Endodermal cell (in vitro differentiated cells): ENCODE data around the gene PRUNE1. TPM values are rescaled to one million over a fixed set of nuclear protein-coding genes. Genes with fewer than 3 reads are reported as not detected.

Experiments
- DNase-seq: peaks from one replicate; pipeline ENCODE4 v3.0.0-alpha.2; 2017
- H3K27ac ChIP-seq: 2 replicates; pipeline ENCODE4 v1.5.1; 2013; ENCODE audit warnings: mild to moderate bottlenecking, low read depth, low read length, moderate library complexity
- H3K27me3 ChIP-seq: 2 replicates; pipeline ENCODE4 v1.6.1; 2013; ENCODE audit warnings: mild to moderate bottlenecking, low read length, moderate library complexity; ENCODE audit not compliant: insufficient read depth, control insufficient read depth, poor library complexity, severe bottlenecking
- H3K36me3 ChIP-seq: 2 replicates; pipeline ENCODE4 v1.7.0; 2013; ENCODE audit warnings: mild to moderate bottlenecking, low read length, moderate library complexity; ENCODE audit not compliant: control insufficient read depth, insufficient read depth
- H3K4me1 ChIP-seq: one replicate; pipeline ENCODE4 v1.7.0; 2013; ENCODE audit warnings: low read length; ENCODE audit not compliant: control insufficient read depth, insufficient read depth
- H3K4me3 ChIP-seq: 2 replicates; pipeline ENCODE4 v1.5.1; 2013; ENCODE audit warnings: mild to moderate bottlenecking, low read length, moderate library complexity
- H3K9ac ChIP-seq: 2 replicates; pipeline ENCODE4 v1.6.1; 2013; ENCODE audit warnings: mild to moderate bottlenecking, low read length, moderate library complexity; ENCODE audit not compliant: poor library complexity, severe bottlenecking; ENCODE audit errors: extremely low read depth
- H3K9me3 ChIP-seq: 2 replicates; pipeline ENCODE4 v1.6.1; 2013; ENCODE audit warnings: mild to moderate bottlenecking, low read length, moderate library complexity; ENCODE audit not compliant: control insufficient read depth
- H3K27ac Mint-ChIP-seq: 2 replicates; pipeline ENCODE4 v1.8.0; 2020; ENCODE audit warnings: mixed read lengths
- H3K27me3 Mint-ChIP-seq: 2 replicates; pipeline ENCODE4 v1.8.0; 2021; ENCODE audit warnings: mild to moderate bottlenecking, mixed read lengths; ENCODE audit not compliant: insufficient read depth
- H3K36me3 Mint-ChIP-seq: 2 replicates; pipeline ENCODE4 v1.8.0; 2020; ENCODE audit warnings: low read depth, mixed read lengths
- H3K4me1 Mint-ChIP-seq: 2 replicates; pipeline ENCODE4 v1.8.0; 2020; ENCODE audit warnings: mixed read lengths
- H3K4me3 Mint-ChIP-seq: 2 replicates; pipeline ENCODE4 v1.8.0; 2020; ENCODE audit warnings: mild to moderate bottlenecking, moderate library complexity, mixed read lengths
- H3K9me3 Mint-ChIP-seq: 2 replicates; pipeline ENCODE4 v1.8.0; 2020; ENCODE audit warnings: mild to moderate bottlenecking, mixed read lengths
- WGBS, 2 experiments: methylation state at CpG; one replicate each; pipeline versions ENCODE4 v1.1.5 to v1.1.7; 2013; ENCODE audit warnings: missing lambda C conversion rate in 2 of 2, mixed read lengths in 1 of 2; ENCODE audit not compliant: insufficient coverage in 1 of 2, insufficient read length in 1 of 2; 5-methylcytosine and 5-hydroxymethylcytosine counted together
- total RNA-seq, 2 donors: library from RNA; stranded (reverse); fragmentation: NEBNext Ultra II Directional in 1 of 2; extraction: Animal tissue kit (Norgen Biotek cat#: 25700) in 1 of 2; gene quantifications; 2 replicates in 1 of 2; 3 replicates in 1 of 2; pipeline ENCODE4 v1.2.1, GENCODE V29; 2021
- TF ChIP-seq, protein P1 (sequence below): fragments of 200-600 bp; sonication (generic); conservative IDR thresholded peaks from 2 replicates; pipeline ENCODE4 v1.5.0; 2021; ENCODE audit warnings: antibody characterized with exemption, mild to moderate bottlenecking

PRUNE1 gene
- total RNA-seq, 2 donors from 2014 or later, result 23.8 to 29.3 TPM

GRCh38 chr1:151050051-151050688 is 41.9 kb downstream of the PRUNE1 start:
- Mint-ChIP-seq H3K4me3 (no peak overlapping the region), H3K27ac (no peak overlapping the region), H3K9me3 (no peaks in the 10 kb centered on the region), H3K27me3 (no peaks in the 10 kb centered on the region), H3K4me1 (peaks cover 18% of the 10 kb centered on the region), H3K36me3 (peaks cover 40% of the 10 kb centered on the region)
- no peaks in the 10 kb centered on the region for H3K9me3 ChIP-seq
- 93 to 100% methylated on average over 1 to 2 of the region's 2 CpGs for WGBS, 2 experiments
- no peaks in the 10 kb centered on the region for H3K27me3 ChIP-seq
- H3K4me1 ChIP-seq, result no peaks in the 10 kb centered on the region
- H3K36me3 ChIP-seq, result peaks cover 42% of the 10 kb centered on the region
- TF ChIP-seq, protein P1, sequence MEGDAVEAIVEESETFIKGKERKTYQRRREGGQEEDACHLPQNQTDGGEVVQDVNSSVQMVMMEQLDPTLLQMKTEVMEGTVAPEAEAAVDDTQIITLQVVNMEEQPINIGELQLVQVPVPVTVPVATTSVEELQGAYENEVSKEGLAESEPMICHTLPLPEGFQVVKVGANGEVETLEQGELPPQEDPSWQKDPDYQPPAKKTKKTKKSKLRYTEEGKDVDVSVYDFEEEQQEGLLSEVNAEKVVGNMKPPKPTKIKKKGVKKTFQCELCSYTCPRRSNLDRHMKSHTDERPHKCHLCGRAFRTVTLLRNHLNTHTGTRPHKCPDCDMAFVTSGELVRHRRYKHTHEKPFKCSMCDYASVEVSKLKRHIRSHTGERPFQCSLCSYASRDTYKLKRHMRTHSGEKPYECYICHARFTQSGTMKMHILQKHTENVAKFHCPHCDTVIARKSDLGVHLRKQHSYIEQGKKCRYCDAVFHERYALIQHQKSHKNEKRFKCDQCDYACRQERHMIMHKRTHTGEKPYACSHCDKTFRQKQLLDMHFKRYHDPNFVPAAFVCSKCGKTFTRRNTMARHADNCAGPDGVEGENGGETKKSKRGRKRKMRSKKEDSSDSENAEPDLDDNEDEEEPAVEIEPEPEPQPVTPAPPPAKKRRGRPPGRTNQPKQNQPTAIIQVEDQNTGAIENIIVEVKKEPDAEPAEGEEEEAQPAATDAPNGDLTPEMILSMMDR, result no peak
- DNase-seq, result no peak
- H3K4me3 ChIP-seq, result no peak overlapping the region
- no peak overlapping the region for H3K27ac ChIP-seq
- no peak overlapping the region for H3K9ac ChIP-seq

- TF ChIP-seq, protein P1, result no peak
- no peak overlapping the region for H3K27ac ChIP-seq
These were observed 43.2 kb downstream of the PRUNE1 start for GRCh38 chr1:151051356-151052009.

DNA sequence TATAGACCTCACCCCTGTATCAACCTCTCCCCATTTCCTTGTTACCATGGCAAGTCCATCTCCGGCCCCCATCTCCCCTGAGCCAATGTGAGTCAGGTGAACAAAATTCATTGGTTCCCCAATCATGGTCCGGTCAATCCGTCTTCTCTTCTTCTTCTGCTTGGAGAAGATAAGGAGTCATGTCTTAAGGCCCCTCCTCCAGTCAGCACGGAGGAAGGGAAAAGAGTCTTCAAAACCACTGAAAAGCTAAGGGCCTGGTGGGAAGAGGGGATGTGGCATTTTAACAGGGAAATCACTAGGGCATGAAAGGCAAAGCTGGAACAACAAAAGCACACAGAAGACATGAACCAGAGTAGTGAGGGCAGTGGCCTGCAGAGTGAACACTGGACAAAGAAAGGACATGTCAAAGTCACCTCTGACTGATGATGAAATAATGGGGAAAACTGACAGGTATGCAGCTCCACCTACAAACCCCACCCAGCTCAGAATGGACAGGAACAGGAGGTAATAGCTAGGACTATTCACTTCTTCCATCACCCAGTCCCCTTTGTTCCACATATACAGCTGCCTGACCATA is 46.8 kb downstream of the PRUNE1 start:
- Histone ChIP-seq H3K9me3 (no peaks in the 10 kb centered on the region), H3K27me3 (no peaks in the 10 kb centered on the region), H3K27ac (no peak overlapping the region), H3K4me1 (no peaks in the 10 kb centered on the region), H3K4me3 (no peak overlapping the region), H3K9ac (no peak overlapping the region), H3K36me3 (peaks cover 68% of the 10 kb centered on the region)
- no peak overlapping the region for H3K4me3 Mint-ChIP-seq
- H3K27me3 Mint-ChIP-seq, result no peaks in the 10 kb centered on the region
- WGBS, 2 experiments, result 88 to 97% methylated on average over 3 to 4 of the region's 4 CpGs
- H3K9me3 Mint-ChIP-seq, result no peaks in the 10 kb centered on the region
- no peak overlapping the region for H3K27ac Mint-ChIP-seq
- DNase-seq, result no peak
- peaks cover 22% of the 10 kb centered on the region for H3K4me1 Mint-ChIP-seq
- TF ChIP-seq, protein P1, result no peak
- H3K36me3 Mint-ChIP-seq, result peaks cover 64% of the 10 kb centered on the region

More at GRCh38 chr1:151051356-151052009, 43.2 kb downstream of the PRUNE1 start:
- Histone ChIP-seq H3K27me3 (no peaks in the 10 kb centered on the region), H3K9me3 (no peaks in the 10 kb centered on the region), H3K4me3 (no peak overlapping the region), H3K4me1 (no peaks in the 10 kb centered on the region), H3K9ac (no peak overlapping the region), H3K36me3 (peaks cover 55% of the 10 kb centered on the region)
- WGBS, 2 experiments, result 86 to 96% methylated on average over 2 of the region's 2 CpGs
- H3K9me3 Mint-ChIP-seq, result no peaks in the 10 kb centered on the region
- no peaks in the 10 kb centered on the region for H3K27me3 Mint-ChIP-seq
- peaks cover 53% of the 10 kb centered on the region for H3K36me3 Mint-ChIP-seq
- no peak for DNase-seq
- H3K4me1 Mint-ChIP-seq, result peaks cover 13% of the 10 kb centered on the region
- H3K27ac Mint-ChIP-seq, result peak overlapping the region; percentile 30
- no peak overlapping the region for H3K4me3 Mint-ChIP-seq
